Smooth muscle cell (in vitro differentiated cells): Measurements from ENCODE around the gene ATP1B3. TPM values are rescaled to one million over a fixed set of nuclear protein-coding genes. Genes with fewer than 3 reads are reported as not detected.

Experiments used
- DNase-seq: peaks from one replicate; lab custom pipeline; 2025; ENCODE audit not compliant: unreplicated experiment; lab: John Stamatoyannopoulos, UW
- H2AFZ ChIP-seq: fragments of 200-600 bp; sonication (generic); 2 replicates; pipeline ENCODE4 v1.6.0; 2016; ENCODE audit warnings: antibody characterized with exemption, low read depth, mild to moderate bottlenecking
- H3F3A ChIP-seq: fragments of 200-600 bp; sonication (generic); 2 replicates; pipeline ENCODE4 v1.6.0; 2017; ENCODE audit warnings: antibody characterized with exemption, low read depth
- H3K27ac ChIP-seq: fragments of 200-600 bp; sonication (generic); 2 replicates; pipeline ENCODE4 v1.5.1; 2016; ENCODE audit warnings: low read depth, mild to moderate bottlenecking
- H3K27me3 ChIP-seq: fragments of 200-600 bp; sonication (generic); 2 replicates; pipeline ENCODE4 v1.6.1; 2016; ENCODE audit warnings: low read depth, mild to moderate bottlenecking
- H3K36me3 ChIP-seq: fragments of 200-600 bp; sonication (generic); 2 replicates; pipeline ENCODE4 v1.5.1; 2016; ENCODE audit warnings: low read depth
- H3K4me1 ChIP-seq: fragments of 200-600 bp; sonication (generic); 2 replicates; pipeline ENCODE4 v1.5.1; 2016; ENCODE audit warnings: low read depth
- H3K4me2 ChIP-seq: fragments of 200-600 bp; sonication (generic); 2 replicates; pipeline ENCODE4 v1.6.0; 2016; ENCODE audit warnings: mild to moderate bottlenecking
- H3K4me3 ChIP-seq: fragments of 200-600 bp; sonication (generic); 2 replicates; pipeline ENCODE4 v1.5.1; 2016; ENCODE audit warnings: mild to moderate bottlenecking
- H3K79me2 ChIP-seq: fragments of 200-600 bp; sonication (generic); 2 replicates; pipeline ENCODE4 v1.6.0; 2016; ENCODE audit warnings: low read depth, mild to moderate bottlenecking
- H3K9ac ChIP-seq: fragments of 200-600 bp; sonication (generic); 2 replicates; pipeline ENCODE4 v1.6.0; 2016; ENCODE audit warnings: low read depth
- H3K9me3 ChIP-seq: fragments of 200-600 bp; sonication (generic); replicated peaks from 2 replicates; pipeline ENCODE4 v1.5.1; 2016; ENCODE audit warnings: low read depth
- H4K20me1 ChIP-seq: fragments of 200-600 bp; sonication (generic); 2 replicates; pipeline ENCODE4 v1.6.0; 2016; ENCODE audit warnings: low read depth
- WGBS: methylation state at CpG from one replicate; pipeline ENCODE4 v1.1.7; 2016; ENCODE audit warnings: low lambda C conversion rate; 5-methylcytosine and 5-hydroxymethylcytosine counted together
- polyA plus RNA-seq: library from polyadenylated mRNA; unstranded; fragments of >200 nt; fragmentation: Nextera tagmentation; extraction: Ambion mirVana; gene quantifications from 2 replicates; pipeline ENCODE4 v1.2.1, GENCODE V29; 2016
- total RNA-seq: library from RNA; depleted of rRNA; stranded (reverse); fragments of >200 nt; gene quantifications from 2 replicates; pipeline ENCODE4 v1.2.3, GENCODE V29; 2014
- TF ChIP-seq, protein P1 (sequence below): fragments of 200-600 bp; sonication (generic); IDR thresholded peaks from 2 replicates; pipeline ENCODE4 v1.5.1; 2017; ENCODE audit warnings: borderline replicate concordance, mild to moderate bottlenecking, antibody characterized with exemption; ENCODE audit not compliant: insufficient read depth, poor library complexity, severe bottlenecking

ATP1B3 gene
- total and polyA plus RNA-seq, 2 experiments from 2014 or later = 89.2 to 250 TPM

DNA sequence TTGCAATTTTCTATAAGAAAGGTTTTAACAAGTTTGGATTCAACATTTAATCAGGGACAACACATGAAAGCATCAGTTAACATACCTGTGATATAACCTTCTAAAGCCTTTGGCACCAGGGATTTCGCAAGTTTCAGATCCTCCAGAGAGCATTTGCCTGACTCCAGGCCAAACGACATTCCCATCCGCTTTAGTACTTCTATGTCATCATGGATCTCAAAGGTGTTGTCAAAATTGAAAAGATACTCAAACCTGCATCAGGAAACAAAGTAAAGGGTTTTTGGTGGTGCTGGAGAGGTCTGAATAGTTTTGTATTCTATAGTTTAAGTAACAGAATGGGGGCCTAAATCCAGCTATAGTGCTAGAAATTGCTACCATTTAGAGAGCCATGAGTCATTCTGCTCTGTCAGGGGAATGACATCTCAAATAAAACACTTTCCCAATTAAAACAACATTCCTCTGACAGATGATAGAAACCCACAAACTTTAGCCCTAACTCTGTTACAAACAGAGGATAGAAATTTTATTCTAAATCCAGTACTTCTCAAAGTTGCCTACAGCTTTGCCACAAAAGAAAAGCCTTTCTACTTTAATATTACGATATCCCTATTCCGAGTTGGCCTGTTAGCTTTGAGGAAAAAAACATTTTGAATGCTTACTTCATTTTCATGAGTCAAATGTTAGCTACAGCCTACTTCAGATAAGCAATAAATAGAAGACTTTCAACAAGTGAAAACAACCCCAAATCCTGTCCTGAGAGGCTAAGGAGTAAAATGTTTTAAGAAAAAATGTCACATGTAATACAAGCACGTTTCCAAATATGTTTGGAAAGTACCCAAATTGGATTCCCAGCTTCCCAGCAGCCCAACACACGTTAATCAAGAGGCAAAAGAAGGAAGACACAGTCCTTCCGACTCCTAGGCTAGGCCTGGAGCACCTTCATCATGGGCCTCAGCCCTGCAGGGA is 83.4 kb downstream of the ATP1B3 start:
- H2AFZ ChIP-seq = no peak overlapping the region
- no peaks in the 10 kb centered on the region for H3K27me3 ChIP-seq
- no peaks in the 10 kb centered on the region for H3K36me3 ChIP-seq
- peak overlapping the region; percentile 71 for H3K4me2 ChIP-seq
- WGBS = 37% methylated on average over 8 of the region's 8 CpGs
- peaks cover 5% of the 10 kb centered on the region for H4K20me1 ChIP-seq
- H3K4me3 ChIP-seq = no peak overlapping the region
- peaks cover 16% of the 10 kb centered on the region for H3F3A ChIP-seq
- TF ChIP-seq, protein P1, sequence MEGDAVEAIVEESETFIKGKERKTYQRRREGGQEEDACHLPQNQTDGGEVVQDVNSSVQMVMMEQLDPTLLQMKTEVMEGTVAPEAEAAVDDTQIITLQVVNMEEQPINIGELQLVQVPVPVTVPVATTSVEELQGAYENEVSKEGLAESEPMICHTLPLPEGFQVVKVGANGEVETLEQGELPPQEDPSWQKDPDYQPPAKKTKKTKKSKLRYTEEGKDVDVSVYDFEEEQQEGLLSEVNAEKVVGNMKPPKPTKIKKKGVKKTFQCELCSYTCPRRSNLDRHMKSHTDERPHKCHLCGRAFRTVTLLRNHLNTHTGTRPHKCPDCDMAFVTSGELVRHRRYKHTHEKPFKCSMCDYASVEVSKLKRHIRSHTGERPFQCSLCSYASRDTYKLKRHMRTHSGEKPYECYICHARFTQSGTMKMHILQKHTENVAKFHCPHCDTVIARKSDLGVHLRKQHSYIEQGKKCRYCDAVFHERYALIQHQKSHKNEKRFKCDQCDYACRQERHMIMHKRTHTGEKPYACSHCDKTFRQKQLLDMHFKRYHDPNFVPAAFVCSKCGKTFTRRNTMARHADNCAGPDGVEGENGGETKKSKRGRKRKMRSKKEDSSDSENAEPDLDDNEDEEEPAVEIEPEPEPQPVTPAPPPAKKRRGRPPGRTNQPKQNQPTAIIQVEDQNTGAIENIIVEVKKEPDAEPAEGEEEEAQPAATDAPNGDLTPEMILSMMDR = no peak
- no peaks in the 10 kb centered on the region for H3K79me2 ChIP-seq
- peak overlapping the region; percentile 94 for H3K27ac ChIP-seq
- H3K9me3 ChIP-seq = no peaks in the 10 kb centered on the region
- H3K4me1 ChIP-seq = peaks cover 19% of the 10 kb centered on the region
- no peak for DNase-seq
- peak overlapping the region; percentile 63 for H3K9ac ChIP-seq

DNA sequence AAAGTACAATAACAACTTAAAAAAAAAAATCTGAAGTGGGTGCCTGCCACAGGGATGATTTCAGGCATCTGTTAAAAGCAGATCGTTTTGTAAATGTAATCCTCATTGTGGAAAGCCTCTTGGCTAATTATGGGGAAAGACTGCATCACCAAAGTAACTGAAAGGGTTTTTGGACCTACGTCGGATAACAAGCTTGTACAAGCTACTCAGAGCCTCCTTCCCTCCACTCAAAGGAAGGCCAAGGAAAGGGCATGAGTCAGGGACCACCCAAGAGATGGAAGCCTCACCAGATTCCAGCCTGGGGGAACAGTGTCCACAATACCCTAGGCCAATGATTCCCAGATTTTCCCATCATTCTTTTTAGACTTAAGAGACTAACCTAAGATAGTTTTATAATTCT is 84.3 kb downstream of the ATP1B3 start:
- peaks cover 10% of the 10 kb centered on the region for H3K4me1 ChIP-seq
- no peaks in the 10 kb centered on the region for H3K27me3 ChIP-seq
- H3K4me2 ChIP-seq = peak overlapping the region; percentile 71
- no peaks in the 10 kb centered on the region for H3K9me3 ChIP-seq
- H3K9ac ChIP-seq = peak overlapping the region; percentile 63
- no peaks in the 10 kb centered on the region for H3K79me2 ChIP-seq
- no peak overlapping the region for H2AFZ ChIP-seq
- peaks cover 16% of the 10 kb centered on the region for H3F3A ChIP-seq
- peak overlapping the region; percentile 94 for H3K27ac ChIP-seq
- peaks cover 3% of the 10 kb centered on the region for H4K20me1 ChIP-seq
- WGBS = 11% methylated on average over 3 of the region's 3 CpGs
- no peaks in the 10 kb centered on the region for H3K36me3 ChIP-seq
- TF ChIP-seq, protein P1 = no peak
- no peak overlapping the region for H3K4me3 ChIP-seq
- DNase-seq = no peak

DNA sequence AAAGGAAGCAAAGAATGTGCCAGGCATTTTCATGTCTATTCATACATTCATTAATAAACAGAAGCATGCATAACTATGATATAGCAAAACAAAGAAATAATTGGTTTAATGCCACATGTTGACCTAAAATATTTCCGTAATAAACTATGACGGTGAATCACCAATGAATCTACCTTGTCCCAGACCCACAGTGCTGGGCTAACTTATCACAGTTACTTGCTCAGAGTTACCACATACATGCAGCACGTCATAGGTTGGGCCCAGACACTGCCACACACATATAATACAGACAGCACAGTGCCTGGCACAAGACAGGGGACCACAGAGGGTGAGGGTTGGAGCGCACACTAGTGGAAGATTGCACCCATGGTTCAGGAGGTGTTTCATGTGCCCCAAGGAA is 86.9 kb downstream of the ATP1B3 start:
- Histone ChIP-seq H3K9me3 (no peaks in the 10 kb centered on the region), H4K20me1 (peaks cover 3% of the 10 kb centered on the region), H3K27ac (no peak overlapping the region), H3K36me3 (no peaks in the 10 kb centered on the region), H3F3A (peaks cover 16% of the 10 kb centered on the region), H3K4me2 (no peak overlapping the region), H3K27me3 (no peaks in the 10 kb centered on the region), H3K4me3 (no peak overlapping the region), H3K4me1 (peaks cover 10% of the 10 kb centered on the region), H2AFZ (no peak overlapping the region), H3K79me2 (no peaks in the 10 kb centered on the region), H3K9ac (no peak overlapping the region)
- 96% methylated on average over 4 of the region's 4 CpGs for WGBS
- no peak for DNase-seq
- TF ChIP-seq, protein P1 = no peak
